CD4-positive, alpha-beta T cell (primary cell): ENCODE results near the gene PRSS56. TPM values are rescaled to one million over a fixed set of nuclear protein-coding genes. Genes with fewer than 3 reads are reported as not detected.
A peak's percentile ranks its signal among the peaks of the same experiment; 100 is the strongest.

Experiments
- ATAC-seq: fragments of 200-7000 bp; cut with Tn5 transposase; one replicate; pipeline ENCODE4 v1.10.0; 2022; ENCODE audit warnings: mild to moderate bottlenecking; ENCODE audit not compliant: poor library complexity
- CTCF ChIA-PET: fragments of 350-600 bp; sonication (Branson Sonifier 250); formaldehyde crosslinking; loops from one replicate; lab custom pipeline; 2021; ENCODE audit warnings: antibody characterized with exemption, inconsistent platforms; lab: Charles Lee
- POLR2A ChIA-PET: fragments of 350-600 bp; sonication (Branson Sonifier 250); formaldehyde crosslinking; loops from one replicate; lab custom pipeline; 2021; ENCODE audit warnings: antibody characterized with exemption, inconsistent platforms; lab: Charles Lee
- DNase-seq, 14 experiments: peaks; one replicate each; pipeline ENCODE4 v3.0.0-alpha.2; 2013 to 2020; ENCODE audit warnings: mixed read lengths in 2 of 14
- H3K27ac ChIP-seq, 2 donors: one replicate each; pipeline versions ENCODE4 v1.5.1 to v1.7.0; 2013; ENCODE audit warnings: low read length in 2 of 2, low read depth in 1 of 2, mild to moderate bottlenecking in 1 of 2
- H3K27me3 ChIP-seq, 2 experiments: 1 replicate in 1 of 2; 2 replicates in 1 of 2; pipeline versions ENCODE4 v1.6.1 to v1.7.0; 2013; ENCODE audit warnings: low read length in 2 of 2, control low read depth in 1 of 2, mild to moderate bottlenecking in 1 of 2, moderate library complexity in 1 of 2; ENCODE audit not compliant: insufficient read depth in 2 of 2, control insufficient read depth in 1 of 2
- H3K36me3 ChIP-seq: one replicate; pipeline ENCODE4 v1.6.1; 2013; ENCODE audit warnings: low read length, control low read depth; ENCODE audit not compliant: insufficient read depth
- H3K4me1 ChIP-seq: one replicate; pipeline ENCODE4 v1.6.1; 2013; ENCODE audit warnings: low read length, control low read depth; ENCODE audit not compliant: insufficient read depth
- H3K4me3 ChIP-seq: one replicate; pipeline ENCODE4 v1.5.1; 2013; ENCODE audit warnings: mild to moderate bottlenecking, low read length, moderate library complexity
- H3K9me3 ChIP-seq, 2 experiments: 1 replicate in 1 of 2; 2 replicates in 1 of 2; pipeline versions ENCODE4 v1.6.1 to v1.7.0; 2013; ENCODE audit warnings: low read length in 2 of 2, mild to moderate bottlenecking in 2 of 2, control low read depth in 1 of 2, moderate library complexity in 1 of 2; ENCODE audit not compliant: control insufficient read depth in 1 of 2, insufficient read depth in 1 of 2
- H3K27ac Mint-ChIP-seq: one replicate; pipeline ENCODE4 v1.8.0; 2020; ENCODE audit warnings: mixed read lengths
- H3K27me3 Mint-ChIP-seq: one replicate; pipeline ENCODE4 v1.8.0; 2021; ENCODE audit warnings: mixed read lengths
- H3K36me3 Mint-ChIP-seq: one replicate; pipeline ENCODE4 v1.8.0; 2021; ENCODE audit warnings: low read depth, mixed read lengths
- H3K4me1 Mint-ChIP-seq: one replicate; pipeline ENCODE4 v1.8.0; 2021; ENCODE audit warnings: low read depth, mixed read lengths
- H3K4me3 Mint-ChIP-seq: one replicate; pipeline ENCODE4 v1.8.0; 2020; ENCODE audit warnings: mild to moderate bottlenecking, mixed read lengths
- H3K9me3 Mint-ChIP-seq: one replicate; pipeline ENCODE4 v1.8.0; 2020; ENCODE audit warnings: mixed read lengths
- CTCF ChIP-seq: fragments of 200-600 bp; IDR thresholded peaks from one replicate; pipeline ENCODE4 v1.8.0; 2022; ENCODE audit warnings: antibody characterized with exemption, mild to moderate bottlenecking
- intact Hi-C, 2 experiments: fragments of 100-400 bp; cut with DNase I in 1 of 2; cut with micrococcal nuclease in 1 of 2; formaldehyde crosslinking; loops; one replicate each; pipeline versions ENCODE4 v1.15.1 to v1.9.0; 2023 to 2025; cut with DNase I, micrococcal nuclease
- polyA plus RNA-seq, 2 donors: library from polyadenylated mRNA; unstranded; fragments of 120-200 nt; gene quantifications; one replicate each; pipeline ENCODE4 v1.2.1, GENCODE V29; 2013
- total RNA-seq, 174 experiments: library from RNA in 2 of 174; stranded (reverse) in 2 of 174; gene quantifications; one replicate each; pipeline ENCODE4 v1.2.3 and lab custom pipeline; 2021 to 2026

The PRSS56 gene
- total RNA-seq (not detected), total RNA-seq (lab: John Stamatoyannopoulos, UW) (0 to 0.20 (median 0) reads per million in 172 experiments)
- polyA plus RNA-seq (2013, experiment 1 of 2), result not detected
- 0.05 TPM for polyA plus RNA-seq (2013, experiment 2 of 2)

- no peaks in the 10 kb centered on the region for H3K36me3 Mint-ChIP-seq
- H3K27ac ChIP-seq, result no peak within 1 kb of the TSS
- TF ChIP-seq CTCF, result no peak
- no peaks in the 10 kb centered on the region for H3K9me3 Mint-ChIP-seq
- CTCF ChIA-PET, result no interaction called here
- no peak for DNase-seq
- peaks cover 28% of the 10 kb centered on the region for H3K4me1 ChIP-seq
- peaks cover 0 to 21% of the 10 kb centered on the region in 2 experiments for H3K9me3 ChIP-seq
- peaks cover 6% of the 10 kb centered on the region for H3K4me1 Mint-ChIP-seq
- H3K36me3 ChIP-seq, result no peaks in the 10 kb centered on the region
- no peak within 1 kb of the TSS for H3K27ac Mint-ChIP-seq
- POLR2A ChIA-PET, result interaction anchor here (1.0 kb wide), 1 partner anchor 30 kb away, joined by 3 read pairs; the partner anchor contains the start of gene TIGD1
- no peak for ATAC-seq
- peaks cover 36 to 39% of the 10 kb centered on the region in 2 experiments for H3K27me3 ChIP-seq
- H3K4me3 ChIP-seq, result no peak within 1 kb of the TSS
- H3K4me3 Mint-ChIP-seq, result no peak within 1 kb of the TSS
- peaks cover 53% of the 10 kb centered on the region for H3K27me3 Mint-ChIP-seq
- intact Hi-C loops, result loop anchor here (5.0 to 10.0 kb wide), 3 partner anchors 83 to 613 kb away; partner anchors contain the start of gene NPPC (in 1 of the 2)
These were observed at the start of gene PRSS56 for GRCh38 chr2:232519581-232520438. Gene PRSS56, plus strand, starts transcription at chr2:232520388. Its CDS starts 211 bp downstream, at chr2:232520599.

GRCh38 chr2:232473467-232473890, 46.7 kb upstream of the PRSS56 start:
- Mint-ChIP-seq H3K36me3 (no peaks in the 10 kb centered on the region), H3K27me3 (peaks cover 49% of the 10 kb centered on the region), H3K4me3 (no peak overlapping the region), H3K4me1 (no peaks in the 10 kb centered on the region), H3K9me3 (peaks cover 8% of the 10 kb centered on the region), H3K27ac (no peak overlapping the region)
- Histone ChIP-seq H3K27me3 (peaks cover 15 to 23% of the 10 kb centered on the region in 2 experiments), H3K4me1 (no peaks in the 10 kb centered on the region), H3K36me3 (no peaks in the 10 kb centered on the region), H3K27ac (no peak overlapping the region), H3K9me3 (peaks cover 0 to 5% of the 10 kb centered on the region in 2 experiments), H3K4me3 (no peak overlapping the region)
- intact Hi-C loops, result no loop called here
- ChIA-PET CTCF (no interaction called here), POLR2A (no interaction called here)
- DNase-seq (peak in 1 of 14 experiments; percentile 8), ATAC-seq (no peak)
- no peak for TF ChIP-seq CTCF

- CTCF ChIA-PET, result no interaction called here
- H3K4me3 Mint-ChIP-seq, result no peak overlapping the region
- no peak for TF ChIP-seq CTCF
These were observed 44.1 kb upstream of the PRSS56 start for GRCh38 chr2:232476045-232476444.

More at GRCh38 chr2:232476045-232476444, 44.1 kb upstream of the PRSS56 start:
- Histone ChIP-seq H3K27me3 (peaks cover 15 to 17% of the 10 kb centered on the region in 2 experiments), H3K4me1 (no peaks in the 10 kb centered on the region), H3K36me3 (no peaks in the 10 kb centered on the region), H3K27ac (no peak overlapping the region), H3K4me3 (no peak overlapping the region), H3K9me3 (peaks cover 0 to 5% of the 10 kb centered on the region in 2 experiments)
- H3K27ac Mint-ChIP-seq, result no peak overlapping the region
- no peaks in the 10 kb centered on the region for H3K36me3 Mint-ChIP-seq
- peaks cover 33% of the 10 kb centered on the region for H3K27me3 Mint-ChIP-seq
- peaks cover 8% of the 10 kb centered on the region for H3K9me3 Mint-ChIP-seq
- DNase-seq, result peak in 1 of 14 experiments; percentile 10
- intact Hi-C loops, result no loop called here
- POLR2A ChIA-PET, result no interaction called here
- H3K4me1 Mint-ChIP-seq, result no peaks in the 10 kb centered on the region
- no peak for ATAC-seq
